Colonic mucosa (tissue), 4 donors: Measurements from ENCODE around the gene CEACAM8. TPM values are rescaled to one million over a fixed set of nuclear protein-coding genes. Genes with fewer than 3 reads are reported as not detected.
"Not testable (repeated sequence)": the region's sequence is repeated elsewhere in the genome, so short reads cannot be mapped to it uniquely, and the experiment has no call there.

Source experiments
- DNase-seq: peaks from one replicate; pipeline ENCODE4 v3.0.0-alpha.2; 2020
- H3K27ac ChIP-seq: fragments of 200-600 bp; one replicate; pipeline ENCODE4 v1.8.0; 2021
- H3K27me3 ChIP-seq: fragments of 200-600 bp; one replicate; pipeline ENCODE4 v1.8.0; 2021
- H3K36me3 ChIP-seq: fragments of 200-600 bp; one replicate; pipeline ENCODE4 v1.8.0; 2021
- H3K4me1 ChIP-seq: fragments of 200-600 bp; one replicate; pipeline ENCODE4 v1.8.0; 2021; ENCODE audit warnings: mild to moderate bottlenecking
- H3K4me3 ChIP-seq: fragments of 200-600 bp; one replicate; pipeline ENCODE4 v1.8.0; 2021
- H3K9ac ChIP-seq, 2 donors: one replicate each; pipeline ENCODE4 v1.7.0; 2013; ENCODE audit warnings: control low read depth in 2 of 2, low read depth in 2 of 2, low read length in 2 of 2
- H3K9me3 ChIP-seq: fragments of 200-600 bp; one replicate; pipeline ENCODE4 v1.8.0; 2021
- intact Hi-C: fragments of 100-400 bp; cut with DNase I; formaldehyde crosslinking; loops from one replicate; pipeline ENCODE4 v1.14.1; 2022
- total RNA-seq, 2 donors: library from RNA; stranded (reverse); fragmentation: NEBNext Ultra II Directional in 1 of 2; extraction: Animal tissue kit (Norgen Biotek cat#: 25700) in 1 of 2; gene quantifications; one replicate each; pipeline ENCODE4 v1.2.1, GENCODE V29; 2021
- TF ChIP-seq, protein P1 (sequence below): fragments of 200-600 bp; IDR thresholded peaks from one replicate; pipeline ENCODE4 v1.8.0; 2022; ENCODE audit warnings: antibody characterized with exemption, mild to moderate bottlenecking
- donor health status: healthy.
- donor health status: DM: no; HTN: no; CAD: no.
- donor health status: DM: no; HTN: no; CAD: no.

Gene CEACAM8
- total RNA-seq, 2 donors from 2014 or later: 0.85 to 2.3 TPM

- DNase-seq: no peak
- Histone ChIP-seq H3K27me3 (no peaks in the 10 kb centered on the region), H3K9me3 (no peaks in the 10 kb centered on the region), H3K4me1 (no peaks in the 10 kb centered on the region), H3K9ac (no peak overlapping the region), H3K27ac (no peak overlapping the region), H3K36me3 (no peaks in the 10 kb centered on the region), H3K4me3 (no peak overlapping the region)
- TF ChIP-seq, protein P1, sequence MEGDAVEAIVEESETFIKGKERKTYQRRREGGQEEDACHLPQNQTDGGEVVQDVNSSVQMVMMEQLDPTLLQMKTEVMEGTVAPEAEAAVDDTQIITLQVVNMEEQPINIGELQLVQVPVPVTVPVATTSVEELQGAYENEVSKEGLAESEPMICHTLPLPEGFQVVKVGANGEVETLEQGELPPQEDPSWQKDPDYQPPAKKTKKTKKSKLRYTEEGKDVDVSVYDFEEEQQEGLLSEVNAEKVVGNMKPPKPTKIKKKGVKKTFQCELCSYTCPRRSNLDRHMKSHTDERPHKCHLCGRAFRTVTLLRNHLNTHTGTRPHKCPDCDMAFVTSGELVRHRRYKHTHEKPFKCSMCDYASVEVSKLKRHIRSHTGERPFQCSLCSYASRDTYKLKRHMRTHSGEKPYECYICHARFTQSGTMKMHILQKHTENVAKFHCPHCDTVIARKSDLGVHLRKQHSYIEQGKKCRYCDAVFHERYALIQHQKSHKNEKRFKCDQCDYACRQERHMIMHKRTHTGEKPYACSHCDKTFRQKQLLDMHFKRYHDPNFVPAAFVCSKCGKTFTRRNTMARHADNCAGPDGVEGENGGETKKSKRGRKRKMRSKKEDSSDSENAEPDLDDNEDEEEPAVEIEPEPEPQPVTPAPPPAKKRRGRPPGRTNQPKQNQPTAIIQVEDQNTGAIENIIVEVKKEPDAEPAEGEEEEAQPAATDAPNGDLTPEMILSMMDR: no peak
- intact Hi-C loops: no loop called here
Observed at GRCh38 chr19:42552086-42553065, 42.3 kb downstream of the CEACAM8 start.

- H3K4me3 ChIP-seq, H3K4me1 ChIP-seq, DNase-seq, H3K9ac ChIP-seq, H3K27ac ChIP-seq, H3K27me3 ChIP-seq, H3K9me3 ChIP-seq, intact Hi-C loops, H3K36me3 ChIP-seq: not testable (repeated sequence)
Observed at GRCh38 chr19:42550521-42550920, 44.2 kb downstream of the CEACAM8 start.

GRCh38 chr19:42549067-42549466 is 45.7 kb downstream of the CEACAM8 start:
- DNase-seq, intact Hi-C loops, H3K9ac ChIP-seq, H3K36me3 ChIP-seq, H3K4me1 ChIP-seq, H3K27me3 ChIP-seq, H3K27ac ChIP-seq, H3K4me3 ChIP-seq, H3K9me3 ChIP-seq: not testable (repeated sequence)

- H3K27ac ChIP-seq: no peak overlapping the region
- no peak overlapping the region for H3K4me3 ChIP-seq
- no peaks in the 10 kb centered on the region for H3K4me1 ChIP-seq
- TF ChIP-seq, protein P1: no peak
- no peaks in the 10 kb centered on the region for H3K36me3 ChIP-seq
- H3K27me3 ChIP-seq: no peaks in the 10 kb centered on the region
- intact Hi-C loops: no loop called here
- DNase-seq: no peak
- H3K9ac ChIP-seq: no peak overlapping the region
- H3K9me3 ChIP-seq: no peaks in the 10 kb centered on the region
Observed at GRCh38 chr19:42548552-42548951, 46.2 kb downstream of the CEACAM8 start.

- intact Hi-C loops: no loop called here
- H3K27ac ChIP-seq: no peak overlapping the region
- H3K27me3 ChIP-seq: no peaks in the 10 kb centered on the region
- no peaks in the 10 kb centered on the region for H3K36me3 ChIP-seq
- no peak for DNase-seq
- H3K9me3 ChIP-seq: no peaks in the 10 kb centered on the region
- no peaks in the 10 kb centered on the region for H3K4me1 ChIP-seq
- TF ChIP-seq, protein P1: no peak
- H3K4me3 ChIP-seq: no peak overlapping the region
- no peak overlapping the region for H3K9ac ChIP-seq
Observed at GRCh38 chr19:42547929-42548328, 46.8 kb downstream of the CEACAM8 start.

DNA sequence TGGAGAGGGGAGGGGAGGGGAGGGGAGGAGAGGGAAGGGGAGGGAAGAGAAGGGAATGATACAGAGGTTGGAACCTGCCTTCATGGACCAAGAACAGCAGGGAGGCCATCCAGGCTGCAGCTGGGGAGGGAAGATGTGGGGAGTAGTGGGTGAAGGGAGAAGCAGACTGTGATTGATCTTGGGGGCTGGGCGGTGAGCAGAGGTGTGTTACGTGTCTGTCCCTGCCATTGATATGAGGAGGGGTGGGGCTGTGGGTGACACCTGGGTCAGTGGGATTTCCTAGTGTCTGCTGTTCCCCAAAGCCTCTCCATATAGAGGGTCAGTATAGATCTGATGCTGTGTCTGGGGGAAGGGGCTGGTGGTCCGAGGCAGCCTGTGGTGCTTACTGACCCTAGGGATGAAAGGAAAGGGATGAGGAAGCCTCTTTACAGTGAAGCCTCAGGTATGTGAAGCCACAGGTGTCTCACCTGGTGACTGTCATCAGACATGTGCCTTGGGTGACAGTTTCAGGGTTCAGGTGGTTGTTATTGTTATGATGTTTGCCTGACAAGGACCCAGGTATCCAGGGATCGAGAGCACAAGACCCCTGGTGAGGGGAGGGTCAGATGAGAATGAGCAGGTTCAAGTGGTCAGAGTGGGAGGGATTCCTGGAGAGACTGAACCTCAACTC is 47.8 kb downstream of the CEACAM8 start:
- DNase-seq: no peak
- Histone ChIP-seq H3K9ac (no peak overlapping the region), H3K27ac (no peak overlapping the region), H3K9me3 (no peaks in the 10 kb centered on the region), H3K27me3 (no peaks in the 10 kb centered on the region), H3K4me1 (no peaks in the 10 kb centered on the region), H3K36me3 (no peaks in the 10 kb centered on the region), H3K4me3 (no peak overlapping the region)
- intact Hi-C loops: no loop called here
- TF ChIP-seq, protein P1: no peak
